ENCODE data around the gene ACER3. TPM values are rescaled to one million over a fixed set of nuclear protein-coding genes. Genes with fewer than 3 reads are reported as not detected.
"Not testable (repeated sequence)": the region's sequence is repeated elsewhere in the genome, so short reads cannot be mapped to it uniquely, and the experiment has no call there.

Gene ACER3
- total RNA-seq, 1 donor from 2014 or later, result 46.5 TPM

DNA sequence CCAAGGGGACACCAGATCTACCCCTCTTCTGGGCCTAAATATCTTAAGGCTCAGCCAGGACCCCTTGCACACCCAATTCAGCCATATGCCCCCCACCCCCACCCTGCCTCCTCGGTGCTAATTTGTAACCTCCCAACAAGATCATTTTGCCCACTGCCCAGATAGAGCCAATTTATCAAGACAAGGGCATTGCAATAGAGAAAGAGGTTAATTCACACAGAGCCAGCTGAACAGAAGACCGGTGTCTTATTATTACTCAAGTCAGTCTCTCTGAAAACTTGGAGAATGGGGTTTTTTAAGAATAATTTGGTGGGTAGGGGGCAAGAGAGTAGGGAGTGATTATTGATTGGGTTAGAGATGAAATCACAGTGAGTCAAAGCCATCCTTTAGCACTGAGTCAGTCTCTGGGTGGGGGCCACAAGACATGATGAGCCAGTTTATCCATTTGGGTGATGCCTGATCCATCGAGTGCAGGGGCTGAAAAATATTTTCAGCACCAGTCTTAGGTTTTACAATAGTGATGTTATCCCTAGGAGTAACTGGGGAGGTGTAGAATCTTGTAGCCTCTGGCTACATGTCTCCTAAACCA lies 196.2 kb downstream of the ACER3 start:
- DNase-seq (ENCODE audit: low spot score), result no peak

- peak; percentile 53 for DNase-seq (ENCODE audit: low spot score)
These were observed 197.3 kb downstream of the ACER3 start for GRCh38 chr11:77057938-77058474.

DNA sequence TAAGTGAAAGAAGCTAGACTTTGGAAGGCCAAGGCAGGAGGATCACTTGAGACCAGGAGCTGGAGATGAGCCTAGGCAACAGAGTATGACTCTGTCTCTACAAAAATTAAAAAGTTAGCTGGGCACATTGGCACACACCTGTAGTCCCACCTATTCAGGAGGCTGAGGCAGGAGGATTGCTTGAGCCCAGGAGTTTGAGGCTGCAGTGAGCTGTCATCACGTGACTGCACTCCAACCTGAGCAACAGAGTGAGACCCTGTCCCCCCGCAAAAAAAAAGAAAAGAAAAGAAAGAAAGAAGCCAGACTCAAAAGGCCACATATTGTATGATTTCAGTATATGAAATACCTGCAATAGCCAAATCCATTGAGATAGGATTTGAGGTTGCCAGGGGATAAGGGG lies 198.2 kb downstream of the ACER3 start:
- DNase-seq (ENCODE audit: low spot score), result no peak

- DNase-seq (ENCODE audit: low spot score), result no peak
These were observed 199.1 kb downstream of the ACER3 start for GRCh38 chr11:77059806-77060205.

DNA sequence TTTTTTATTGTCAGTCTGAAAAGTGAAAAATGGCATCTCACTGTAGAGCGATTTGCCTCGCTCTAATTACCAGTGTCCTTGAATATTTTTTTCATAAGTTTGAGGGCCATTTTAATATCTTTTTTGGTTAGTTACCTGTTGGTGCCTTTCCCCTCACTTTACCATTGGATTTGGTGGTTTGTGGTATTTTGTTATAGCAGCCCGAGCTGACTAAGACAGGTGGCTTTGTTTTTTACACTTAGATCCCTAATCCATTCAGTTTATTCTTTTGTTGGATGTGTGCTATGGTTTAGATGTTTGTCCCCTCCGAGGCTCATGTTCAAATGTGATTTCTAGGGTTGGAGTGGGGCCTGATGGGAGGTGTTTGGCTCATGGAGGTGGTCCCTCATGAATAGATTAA lies 199.5 kb downstream of the ACER3 start:
- DNase-seq (ENCODE audit: low spot score), result no peak

- not testable (repeated sequence) for DNase-seq (ENCODE audit: low spot score)
These were observed 200.5 kb downstream of the ACER3 start for GRCh38 chr11:77061258-77061657.

GRCh38 chr11:77062924-77063323 lies 202.2 kb downstream of the ACER3 start:
- peak; percentile 35 for DNase-seq (ENCODE audit: low spot score)

- no peak for DNase-seq (ENCODE audit: low spot score)
These were observed 202.7 kb downstream of the ACER3 start for GRCh38 chr11:77063407-77063806.

- DNase-seq (ENCODE audit: low spot score), result no peak
These were observed 203.1 kb downstream of the ACER3 start for GRCh38 chr11:77063861-77064260.

GRCh38 chr11:77064648-77065217 lies 204.0 kb downstream of the ACER3 start:
- DNase-seq (ENCODE audit: low spot score), result peak; percentile 39

GRCh38 chr11:77065878-77066228 lies 205.1 kb downstream of the ACER3 start:
- DNase-seq (ENCODE audit: low spot score), result peak; percentile 84

DNA sequence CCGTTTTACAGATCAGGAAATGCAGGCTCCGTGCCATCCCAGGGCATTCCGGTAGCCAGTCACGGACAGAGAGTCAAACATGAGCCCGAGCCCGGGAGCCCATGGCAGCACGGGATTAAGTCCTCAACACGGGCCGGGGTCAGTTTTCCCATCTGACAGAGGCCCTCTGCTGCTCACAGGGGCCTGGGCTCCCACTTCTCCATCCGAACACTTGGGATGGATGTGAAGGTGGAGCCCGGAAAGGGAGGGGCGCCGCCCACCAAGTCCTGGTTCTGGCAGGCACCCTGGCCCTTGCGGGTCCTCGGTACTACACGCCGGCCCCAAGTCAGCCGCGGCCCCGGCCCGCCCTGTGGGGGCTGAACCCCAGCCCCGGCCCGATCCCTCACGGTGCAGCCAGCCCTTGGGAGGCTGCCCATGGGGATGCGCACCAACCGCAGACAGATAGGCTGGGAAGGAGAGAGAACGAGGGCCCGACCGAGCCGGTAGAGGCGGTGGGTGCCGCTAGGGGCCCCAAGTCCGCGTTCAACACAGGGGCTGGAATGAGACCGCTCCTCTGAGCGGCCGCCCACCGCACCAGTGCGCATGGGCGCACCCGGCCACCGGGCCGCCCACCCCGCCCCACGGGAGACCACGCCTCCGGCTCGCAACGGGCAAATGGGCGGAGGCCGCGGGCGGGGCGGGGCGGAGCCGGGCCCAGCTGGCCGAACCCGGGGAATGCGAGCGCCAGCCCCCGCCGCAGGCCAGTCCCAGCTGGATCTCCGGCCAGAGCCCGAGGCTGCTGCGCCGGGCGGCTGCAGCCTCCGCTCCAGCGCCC lies 205.7 kb downstream of the ACER3 start, which contains the start of gene CAPN5:
TSS of gene CAPN5 (plus strand) at position 743 of the 814 bp plus-strand sequence. CDS start 17,916 bp downstream, outside the sequence.
- peak; percentile 98 for DNase-seq (ENCODE audit: low spot score)

DNA sequence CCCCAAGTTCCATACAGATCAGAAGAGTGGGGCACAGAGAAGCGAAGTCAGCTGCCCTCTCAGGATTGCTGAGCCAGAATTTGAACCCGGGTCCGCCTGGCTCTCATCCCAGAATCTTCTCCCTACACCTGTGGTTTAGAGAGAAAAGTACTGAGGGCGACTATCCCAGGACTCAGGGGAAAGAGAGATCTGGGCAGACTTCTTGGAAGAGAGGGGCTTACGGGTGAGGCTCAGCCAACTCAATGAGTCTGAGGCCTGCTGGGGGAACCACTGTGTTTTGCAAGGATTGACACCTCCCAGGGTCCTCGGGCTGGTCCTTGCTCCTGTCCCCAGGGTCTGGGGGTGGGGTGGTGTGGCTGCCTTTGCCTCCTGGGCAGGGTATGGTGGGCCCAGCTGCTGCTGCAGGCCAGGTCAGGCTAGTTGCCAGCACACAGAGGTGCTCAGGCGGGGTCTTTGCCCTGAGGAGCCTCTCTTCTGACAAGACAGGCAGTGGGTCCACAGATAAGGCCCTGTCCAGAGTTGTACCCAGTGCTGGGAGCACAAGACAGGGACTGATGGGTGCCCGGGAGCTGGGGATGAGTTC lies 207.2 kb downstream of the ACER3 start:
- peak; percentile 51 for DNase-seq (ENCODE audit: low spot score)

GRCh38 chr11:77068457-77069335 lies 208.0 kb downstream of the ACER3 start:
- peak; percentile 82 for DNase-seq (ENCODE audit: low spot score)

DNA sequence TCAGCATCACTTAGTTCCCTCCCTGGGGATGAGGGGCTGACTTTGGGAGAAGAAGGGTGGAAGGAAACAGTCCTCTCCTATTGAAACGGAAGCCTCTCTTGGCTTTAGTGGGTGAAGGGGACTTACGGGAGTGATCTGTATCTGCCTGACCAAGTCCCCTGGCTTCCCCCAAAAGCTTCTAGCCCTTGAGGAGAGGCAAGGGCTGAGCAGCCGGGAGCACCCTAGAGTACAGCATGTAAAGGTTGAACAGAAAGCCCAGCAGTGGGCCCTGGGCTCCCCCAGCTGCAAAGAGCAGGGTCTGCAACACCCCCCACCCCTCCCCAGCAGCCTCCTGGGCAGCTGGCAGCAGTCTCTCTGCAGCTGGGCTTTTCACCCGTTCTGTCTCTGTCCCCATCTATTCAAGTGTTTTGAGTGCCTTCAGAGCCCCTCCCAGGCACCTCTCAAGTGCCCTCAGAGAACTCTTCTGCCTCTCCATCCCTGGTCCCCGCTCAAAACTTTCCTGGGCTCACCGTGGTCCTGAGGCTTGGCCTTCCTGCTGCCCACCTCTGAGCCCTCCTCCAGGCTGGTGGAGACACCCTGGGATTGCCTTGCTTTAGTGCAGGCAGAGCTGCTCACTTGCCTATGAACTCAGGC lies 208.7 kb downstream of the ACER3 start:
- peak; percentile 83 for DNase-seq (ENCODE audit: low spot score)

GRCh38 chr11:77069969-77070582 lies 209.4 kb downstream of the ACER3 start:
- DNase-seq (ENCODE audit: low spot score), result peak; percentile 86

DNA sequence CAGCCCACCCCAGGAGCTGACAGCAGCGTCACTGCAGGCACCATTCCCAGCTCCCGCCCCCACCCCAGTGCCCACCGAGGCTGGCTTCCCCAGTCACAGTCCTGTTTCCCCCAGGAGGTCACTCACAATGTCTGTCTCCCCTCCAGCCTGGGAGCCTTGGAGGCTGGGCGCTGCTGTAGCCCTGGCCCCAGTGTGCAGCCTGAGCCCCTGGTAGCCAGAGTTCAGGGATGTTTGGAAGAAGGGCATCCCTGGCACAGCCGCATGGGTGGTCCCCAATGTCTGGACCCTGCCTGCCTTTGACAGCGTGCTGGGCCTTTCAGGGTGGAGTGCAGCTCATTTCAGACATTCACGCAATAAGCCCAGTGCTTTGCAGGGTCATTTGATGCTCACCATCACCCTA lies 210.4 kb downstream of the ACER3 start:
- peak; percentile 86 for DNase-seq (ENCODE audit: low spot score)

DNA sequence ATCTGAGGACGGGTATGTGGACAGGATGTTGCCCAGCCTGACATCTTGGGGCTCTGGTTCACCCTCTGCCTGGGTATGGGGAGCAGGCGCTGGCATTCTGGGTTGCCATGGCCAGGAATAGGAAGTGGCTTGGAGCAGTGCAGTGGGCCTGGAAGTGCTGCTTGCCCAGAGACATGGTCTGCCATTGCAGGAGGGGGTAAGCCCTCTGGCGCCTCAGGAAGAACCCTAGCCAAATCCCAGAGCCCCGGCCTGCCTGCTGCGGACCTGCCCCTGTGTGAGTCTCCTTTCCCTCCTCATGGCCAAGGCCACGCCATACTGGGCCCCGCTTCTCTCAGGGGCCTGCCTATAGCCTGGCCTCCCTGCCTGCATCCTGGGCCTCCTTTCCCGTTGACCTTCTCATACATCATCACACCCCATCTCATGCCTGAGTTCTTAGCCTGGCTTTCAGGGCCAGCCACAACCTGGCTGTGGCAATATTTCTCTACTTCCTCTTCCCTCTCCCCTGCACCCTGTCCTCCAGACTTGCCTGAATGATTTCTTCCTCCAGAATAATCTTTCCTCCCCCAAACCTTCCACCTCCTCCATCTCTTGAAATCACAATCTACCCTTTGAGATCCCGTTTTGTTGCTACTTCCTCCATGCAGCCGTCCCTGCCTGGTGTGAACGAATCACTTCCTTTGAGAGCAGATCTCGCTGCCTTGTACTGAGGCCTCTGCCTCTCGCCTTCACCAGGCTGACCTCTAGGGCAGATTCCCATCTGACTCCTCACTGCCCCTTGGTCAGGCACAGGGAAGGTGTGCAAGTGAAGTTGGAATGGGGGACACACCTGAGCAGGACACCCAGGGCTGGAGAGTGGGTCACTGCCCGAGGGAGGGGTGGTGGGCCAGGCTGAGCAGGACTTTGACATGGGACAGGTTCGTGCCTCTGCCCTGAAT lies 211.2 kb downstream of the ACER3 start:
- DNase-seq (ENCODE audit: low spot score), result peak; percentile 81

All from mesenteric fat pad (tissue), 1 donor.